Activated effector memory CD4-positive, alpha-beta T cell treated with anti-CD3 and anti-CD28 coated beads, Interleukin-2, amount 50 U/mL, for 16 hours (primary cell): Measurements from ENCODE around the gene SLIT3.

Source experiments
- DNase-seq: peaks from one replicate; pipeline ENCODE4 v3.0.0-alpha.2; 2020

Gene SLIT3

GRCh38 chr5:168679515-168679920 lies 621.4 kb downstream of the SLIT3 start:
- DNase-seq: peak; percentile 82

GRCh38 chr5:168676501-168676900 lies 624.4 kb downstream of the SLIT3 start:
- no peak for DNase-seq

GRCh38 chr5:168675883-168676408 lies 625.0 kb downstream of the SLIT3 start:
- no peak for DNase-seq

- DNase-seq: no peak
Measured at GRCh38 chr5:168674893-168675482, 626.0 kb downstream of the SLIT3 start.

DNA sequence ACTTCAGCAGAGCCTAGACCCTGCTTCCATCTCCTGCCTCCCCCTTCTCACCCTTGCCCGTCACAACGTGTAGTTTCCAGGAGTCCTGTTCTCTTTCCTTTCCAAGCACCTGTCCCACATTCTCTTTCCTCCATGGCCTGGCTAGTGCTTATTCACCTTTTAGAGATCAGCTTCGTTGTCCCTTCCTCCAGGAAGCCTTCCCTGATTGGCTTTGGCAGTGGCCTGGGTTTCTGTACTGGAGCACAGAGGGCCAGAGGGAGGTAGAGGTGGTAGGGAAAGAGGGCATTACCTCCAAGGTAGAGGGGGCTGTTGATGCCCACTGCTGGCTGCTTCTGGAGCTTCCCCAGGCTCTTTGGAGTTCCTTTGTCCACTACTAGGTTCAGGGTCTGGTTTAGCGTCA lies 628.1 kb downstream of the SLIT3 start:
- no peak for DNase-seq

DNA sequence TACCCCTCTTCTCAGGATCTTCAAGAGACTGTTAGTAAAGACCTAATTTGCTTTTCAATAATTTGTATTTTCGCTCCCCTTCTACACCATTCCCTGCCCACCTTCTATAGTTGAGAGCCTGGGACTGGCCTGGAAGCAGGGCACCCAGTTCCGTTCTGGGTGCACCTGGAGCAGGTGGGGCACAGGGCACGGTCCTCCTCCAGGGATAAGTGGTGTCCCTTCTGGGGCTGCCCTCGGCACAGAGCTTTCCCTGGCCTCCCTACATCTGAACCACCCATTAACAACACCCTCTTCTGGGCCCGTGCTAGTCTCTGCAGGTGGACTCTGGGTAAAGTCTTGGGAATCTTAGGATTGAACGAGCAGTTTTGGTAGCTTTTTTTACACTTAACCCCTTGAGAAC lies 628.9 kb downstream of the SLIT3 start:
- DNase-seq: no peak

GRCh38 chr5:168670881-168671575 lies 629.9 kb downstream of the SLIT3 start:
- DNase-seq: no peak

DNA sequence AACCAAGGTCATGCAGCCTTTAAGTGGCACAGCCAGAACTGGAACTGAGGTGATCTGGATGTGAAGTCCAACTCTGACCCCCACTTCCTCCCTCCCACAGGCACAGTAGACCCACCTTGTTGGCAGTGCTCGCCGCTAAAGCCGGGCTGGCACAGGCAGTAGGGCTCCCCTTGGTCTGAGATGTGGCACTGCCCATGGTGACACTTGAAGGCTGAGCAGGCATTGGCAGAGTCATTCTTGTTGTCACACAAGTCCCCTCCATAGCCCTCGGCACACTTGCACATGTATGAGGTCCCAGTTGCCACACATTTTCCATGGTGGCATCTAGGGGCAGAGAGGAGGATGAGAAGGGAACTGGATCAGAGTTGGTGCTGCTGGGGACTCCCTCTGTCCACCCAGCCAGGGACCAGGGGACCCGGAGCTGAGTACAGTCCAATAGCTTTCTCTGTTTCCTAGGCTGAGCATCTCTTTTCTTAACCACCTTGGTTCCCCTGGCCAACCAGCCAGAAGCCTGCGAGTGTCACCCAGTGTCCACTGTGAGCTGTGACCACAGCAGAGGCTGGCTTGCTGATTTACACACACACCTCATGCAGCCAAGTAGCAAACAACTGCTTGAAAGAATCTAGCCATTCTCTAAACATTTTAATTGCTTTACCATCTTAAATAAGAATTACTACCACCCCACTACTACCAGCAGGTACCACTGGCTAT lies 631.1 kb downstream of the SLIT3 start:
- DNase-seq: peak; percentile 38

GRCh38 chr5:168669156-168669555 lies 631.8 kb downstream of the SLIT3 start:
- DNase-seq: peak; percentile 59

DNA sequence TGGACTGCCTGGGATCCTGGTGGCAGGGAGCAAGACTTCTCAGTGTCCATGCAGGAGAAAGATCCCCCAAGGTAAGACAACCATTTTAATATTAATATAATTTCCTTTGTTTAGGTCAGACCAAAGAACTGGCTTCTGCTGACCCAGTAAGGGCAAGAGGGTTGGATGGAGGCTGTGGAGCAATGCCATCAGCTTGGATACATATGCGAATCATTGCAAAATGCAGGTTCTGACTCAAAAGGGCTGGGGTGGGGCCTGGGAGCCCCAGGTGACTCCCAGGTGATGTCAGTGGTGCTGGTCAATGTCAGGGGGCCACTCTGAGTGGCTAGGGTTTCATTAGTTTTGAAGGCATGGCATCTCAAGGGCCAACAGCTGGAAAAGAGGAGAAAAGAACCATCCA lies 632.9 kb downstream of the SLIT3 start:
- peak; percentile 25 for DNase-seq

DNA sequence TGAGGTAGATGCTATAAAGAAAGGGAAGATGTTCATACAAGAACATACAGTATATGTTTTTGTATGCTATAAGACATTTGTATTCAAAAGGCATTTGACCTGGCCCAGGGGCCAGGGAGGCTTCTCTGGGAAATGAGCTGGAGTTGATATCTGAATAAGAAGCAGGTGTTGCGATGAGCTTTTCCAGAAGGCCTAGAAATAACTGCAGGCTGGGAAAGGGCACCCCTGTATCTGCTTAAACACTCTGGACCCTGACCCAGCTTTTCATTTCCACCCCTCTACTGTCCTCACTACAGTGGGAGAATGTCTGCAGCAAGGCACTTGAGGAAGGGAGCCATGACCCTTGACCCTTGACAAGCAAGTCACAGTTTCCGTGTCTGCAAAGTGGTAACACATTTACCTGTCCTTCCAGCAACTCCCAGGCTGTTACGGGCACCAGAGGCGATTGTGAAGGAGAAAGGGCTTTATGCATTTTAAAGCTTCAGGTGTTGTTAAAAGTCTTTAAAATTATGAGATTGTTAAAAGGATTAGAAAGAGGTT lies 633.6 kb downstream of the SLIT3 start:
- DNase-seq: peak; percentile 37

DNA sequence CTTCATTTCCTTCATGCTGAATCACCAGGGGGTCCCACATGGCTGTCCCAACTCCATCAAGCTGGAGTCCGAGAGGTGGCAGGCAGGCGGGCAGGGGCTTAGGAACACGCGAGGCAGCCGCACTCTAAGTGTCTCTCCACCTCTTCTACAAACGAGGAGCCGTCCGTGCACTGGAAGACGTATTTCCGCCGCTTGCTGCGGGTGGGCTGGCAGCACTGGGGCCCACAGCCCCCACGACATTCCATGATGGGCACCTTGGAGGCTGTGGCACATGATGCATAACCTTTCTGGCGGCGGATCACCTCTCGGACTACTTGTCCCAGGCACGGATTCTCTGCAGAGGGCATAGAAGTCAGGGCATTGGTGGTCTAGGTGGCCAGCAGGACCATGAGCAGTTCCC lies 634.6 kb downstream of the SLIT3 start:
- DNase-seq: peak; percentile 50

DNA sequence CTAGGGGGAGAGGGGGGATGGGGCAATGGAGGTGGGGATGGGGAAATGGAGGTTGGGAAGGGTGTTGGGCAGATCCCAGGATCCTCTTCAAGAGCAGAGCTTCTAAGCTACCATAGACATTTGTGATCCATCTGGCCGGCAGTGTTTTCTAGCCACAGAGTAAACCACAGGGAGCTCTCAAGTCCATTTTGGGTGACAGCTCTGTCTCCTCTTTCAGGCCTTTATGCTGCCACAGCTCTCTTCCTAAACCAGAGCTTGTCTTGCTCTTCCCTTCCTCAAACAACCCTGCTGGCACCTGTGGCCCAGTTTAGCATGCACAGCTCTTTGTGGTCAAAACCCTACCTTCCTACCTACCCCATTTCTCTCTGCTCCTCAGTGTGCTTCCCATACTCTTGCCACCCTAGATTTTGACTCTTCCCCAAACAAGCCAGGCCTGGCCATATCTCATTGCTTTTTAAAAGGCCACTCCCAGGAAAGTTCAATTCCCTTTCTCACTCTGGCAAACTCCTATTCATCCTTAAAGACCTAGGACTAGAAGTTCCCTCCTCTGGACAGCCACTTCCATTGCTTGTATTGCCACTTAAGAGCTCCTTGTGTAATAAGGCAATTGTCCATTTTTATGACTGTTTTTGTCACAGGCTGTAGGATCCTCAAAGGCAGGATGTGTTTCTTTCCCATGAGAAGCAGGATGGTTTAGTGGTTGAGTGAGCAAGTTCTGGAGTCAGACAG lies 637.5 kb downstream of the SLIT3 start:
- peak; percentile 13 for DNase-seq

- DNase-seq: no peak
Measured at GRCh38 chr5:168661593-168662485, 639.1 kb downstream of the SLIT3 start.

DNA sequence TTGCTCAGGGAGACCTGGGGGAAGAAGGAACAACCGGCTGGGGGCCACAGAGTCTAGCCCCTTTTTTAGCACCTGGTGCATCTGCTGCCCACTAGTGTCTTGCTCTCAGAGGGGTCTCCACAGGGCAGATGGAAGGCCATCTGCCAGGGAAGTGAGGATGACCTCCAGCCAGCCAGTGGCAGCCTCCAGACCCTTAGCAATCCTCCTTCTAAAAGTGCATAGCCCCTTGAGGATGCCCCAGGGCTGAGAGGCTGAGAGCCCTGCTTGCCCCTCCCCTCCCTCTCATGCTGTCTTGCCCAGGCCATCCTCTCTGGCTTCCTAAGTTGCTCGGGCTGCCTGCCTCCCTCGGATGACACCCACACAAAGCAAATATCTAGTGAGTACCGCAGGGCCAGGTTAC lies 640.2 kb downstream of the SLIT3 start:
- DNase-seq: no peak

- DNase-seq: no peak
Measured at GRCh38 chr5:168659286-168659847, 641.6 kb downstream of the SLIT3 start.

DNA sequence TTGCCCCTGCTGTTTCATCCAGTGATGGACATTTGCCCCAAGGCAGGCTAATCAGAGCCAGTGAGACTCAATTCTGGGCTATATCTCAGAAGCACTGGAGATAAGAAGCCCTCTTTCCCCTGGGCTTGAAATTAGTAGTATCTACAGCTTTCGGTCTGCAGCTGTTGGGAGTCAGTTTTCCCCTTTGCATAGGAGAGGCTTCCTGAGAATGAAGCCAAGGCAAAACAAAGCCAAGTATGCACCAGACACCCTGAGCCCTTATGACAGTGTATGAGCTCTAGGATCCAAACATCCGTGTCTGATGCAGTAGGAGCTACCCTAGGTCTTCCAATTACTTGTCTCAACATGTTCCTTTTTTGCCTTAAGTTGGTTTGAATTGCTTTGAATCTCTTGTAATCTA lies 642.5 kb downstream of the SLIT3 start:
- DNase-seq: no peak

DNA sequence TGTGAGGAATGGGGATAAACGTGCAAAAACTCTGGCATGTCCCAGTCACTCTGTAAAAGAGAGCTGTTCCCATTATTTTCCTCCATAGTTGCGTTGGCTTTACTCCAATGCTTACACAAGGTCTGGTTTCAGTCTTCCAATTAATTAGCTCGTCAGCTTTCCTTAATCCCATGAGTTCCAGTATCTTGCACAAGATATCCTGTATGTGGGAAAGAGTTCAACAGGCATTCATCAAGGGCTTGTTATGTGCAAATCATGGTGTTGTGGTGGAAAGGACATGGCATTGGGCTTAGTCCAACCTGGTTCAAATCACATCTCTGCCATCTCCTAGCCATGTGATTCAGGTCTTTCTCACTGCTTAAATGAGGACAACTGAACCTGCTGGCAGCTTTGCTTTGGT lies 644.3 kb downstream of the SLIT3 start:
- no peak for DNase-seq

DNA sequence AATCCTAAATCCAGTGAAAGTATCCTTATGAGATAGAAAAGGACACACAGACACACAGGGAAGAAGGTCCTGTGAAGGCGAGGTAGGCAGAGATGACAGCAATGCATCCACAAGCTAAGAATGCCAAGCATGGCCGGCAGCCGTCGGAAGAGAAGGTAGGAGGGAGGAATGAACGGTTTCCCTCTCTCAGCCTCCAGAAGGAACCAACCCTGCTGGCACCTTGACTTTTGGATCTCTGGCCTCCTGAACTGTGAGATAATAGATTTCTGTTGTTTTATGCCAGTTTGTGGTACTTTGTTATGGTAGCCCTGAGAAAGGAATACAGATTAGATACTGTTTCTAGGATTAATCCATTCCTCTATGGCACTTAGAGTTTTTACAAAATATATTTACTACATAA lies 645.6 kb downstream of the SLIT3 start:
- no peak for DNase-seq

DNA sequence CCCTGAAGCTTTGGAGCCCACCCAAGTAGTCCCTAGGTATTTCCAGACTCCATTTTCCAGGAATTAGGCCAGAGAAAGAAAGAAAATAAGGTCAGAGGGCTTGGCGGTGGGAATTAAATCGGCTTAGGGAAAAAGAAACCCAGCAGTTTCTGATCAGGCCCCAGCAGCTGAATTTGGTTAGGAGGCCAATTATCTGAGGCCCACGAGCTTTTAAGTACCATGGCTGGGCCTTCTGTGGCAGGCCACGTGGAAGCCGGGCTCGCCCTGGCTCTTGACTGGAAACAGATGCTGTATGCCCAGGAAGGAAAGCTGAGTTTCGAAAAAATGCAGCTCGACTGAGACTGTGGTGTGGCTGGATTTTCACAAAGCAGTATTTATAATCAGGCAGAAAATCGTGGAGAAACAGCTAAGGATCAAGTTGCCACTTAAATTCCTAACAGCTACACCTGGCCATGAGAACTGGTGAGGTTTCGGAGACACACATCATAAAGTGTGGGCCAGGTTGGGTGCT lies 646.7 kb downstream of the SLIT3 start:
- DNase-seq: no peak

GRCh38 chr5:168653626-168654025 lies 647.3 kb downstream of the SLIT3 start:
- DNase-seq: no peak
